ENCODE measurements around the gene EYA2. TPM values are rescaled to one million over a fixed set of nuclear protein-coding genes. Genes with fewer than 3 reads are reported as not detected.

Gene EYA2
- total and polyA plus RNA-seq, 2 experiments from 2014 or later: 1.4 to 2.0 TPM

DNA sequence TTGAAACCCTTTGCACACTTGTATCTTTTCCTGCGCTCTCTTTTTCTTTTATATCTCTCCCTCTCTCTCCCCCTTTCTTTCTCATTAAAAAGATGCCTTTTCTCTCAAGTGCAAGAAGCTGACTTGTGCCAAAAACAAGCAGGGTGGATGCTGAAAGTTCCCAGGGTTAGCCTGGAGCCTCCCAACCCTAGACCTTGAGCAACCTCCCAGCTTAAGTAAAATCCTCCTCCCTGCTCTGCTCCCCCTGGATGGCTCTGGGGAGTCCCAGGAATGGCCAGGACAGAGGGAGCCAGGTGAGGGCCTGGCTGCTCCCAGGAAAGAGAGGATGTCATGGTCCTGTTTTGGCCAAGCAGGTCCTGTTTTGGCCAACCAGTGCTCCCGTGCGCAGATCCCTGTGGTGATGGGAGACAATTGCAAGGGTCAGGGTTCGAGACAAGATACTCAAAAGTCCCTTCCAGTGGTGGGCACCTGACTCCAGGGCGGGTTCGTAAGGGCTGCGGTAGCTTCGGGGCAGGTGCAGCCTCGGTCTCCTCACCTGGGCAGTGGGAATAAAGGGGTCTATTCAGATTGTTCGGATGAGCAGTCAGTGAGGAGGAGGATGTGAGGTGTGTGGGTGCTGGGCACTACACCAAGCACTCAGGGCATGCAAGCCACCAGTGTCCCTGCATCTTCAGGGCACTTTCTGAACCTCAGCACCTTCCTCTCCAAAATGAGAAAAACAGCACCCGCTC lies 49.4 kb downstream of the EYA2 start:
- Histone ChIP-seq H3K79me2 (no peaks in the 10 kb centered on the region), H3K9me3 (ENCODE audit: low read depth) (no peaks in the 10 kb centered on the region), H3K9me2 (replicated peaks; ENCODE audit: insufficient read depth) (no peaks in the 10 kb centered on the region), H4K20me1 (ENCODE audit: insufficient read depth, poor library complexity, severe bottlenecking) (no peaks in the 10 kb centered on the region), H3K4me3 (no peak overlapping the region), H3K4me2 (no peak overlapping the region), H2AFZ (no peak overlapping the region), H3K27ac (no peak overlapping the region), H3K4me1 (ENCODE audit: insufficient read depth) (no peaks in the 10 kb centered on the region), H3K36me3 (replicated peaks; ENCODE audit: insufficient read depth, low read depth) (no peaks in the 10 kb centered on the region), H3K27me3 (no peaks in the 10 kb centered on the region)
- TF ChIP-seq, protein P1, sequence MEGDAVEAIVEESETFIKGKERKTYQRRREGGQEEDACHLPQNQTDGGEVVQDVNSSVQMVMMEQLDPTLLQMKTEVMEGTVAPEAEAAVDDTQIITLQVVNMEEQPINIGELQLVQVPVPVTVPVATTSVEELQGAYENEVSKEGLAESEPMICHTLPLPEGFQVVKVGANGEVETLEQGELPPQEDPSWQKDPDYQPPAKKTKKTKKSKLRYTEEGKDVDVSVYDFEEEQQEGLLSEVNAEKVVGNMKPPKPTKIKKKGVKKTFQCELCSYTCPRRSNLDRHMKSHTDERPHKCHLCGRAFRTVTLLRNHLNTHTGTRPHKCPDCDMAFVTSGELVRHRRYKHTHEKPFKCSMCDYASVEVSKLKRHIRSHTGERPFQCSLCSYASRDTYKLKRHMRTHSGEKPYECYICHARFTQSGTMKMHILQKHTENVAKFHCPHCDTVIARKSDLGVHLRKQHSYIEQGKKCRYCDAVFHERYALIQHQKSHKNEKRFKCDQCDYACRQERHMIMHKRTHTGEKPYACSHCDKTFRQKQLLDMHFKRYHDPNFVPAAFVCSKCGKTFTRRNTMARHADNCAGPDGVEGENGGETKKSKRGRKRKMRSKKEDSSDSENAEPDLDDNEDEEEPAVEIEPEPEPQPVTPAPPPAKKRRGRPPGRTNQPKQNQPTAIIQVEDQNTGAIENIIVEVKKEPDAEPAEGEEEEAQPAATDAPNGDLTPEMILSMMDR (IDR thresholded peaks at IDR 0.05; ENCODE audit: poor library complexity): no peak
- TF ChIP-seq EZH2phosphoT487 (IDR thresholded peaks at IDR 0.05; ENCODE audit: low read depth, severe bottlenecking, unreplicated experiment) (no peak), EZH2 (IDR thresholded peaks at IDR 0.05; ENCODE audit: borderline replicate concordance) (no peak)
- DNase-seq (ENCODE audit: low spot score): no peak
- 92% methylated on average over 11 of the region's 11 CpGs for WGBS (ENCODE audit: low lambda C conversion rate, missing lambda C conversion rate)

DNA sequence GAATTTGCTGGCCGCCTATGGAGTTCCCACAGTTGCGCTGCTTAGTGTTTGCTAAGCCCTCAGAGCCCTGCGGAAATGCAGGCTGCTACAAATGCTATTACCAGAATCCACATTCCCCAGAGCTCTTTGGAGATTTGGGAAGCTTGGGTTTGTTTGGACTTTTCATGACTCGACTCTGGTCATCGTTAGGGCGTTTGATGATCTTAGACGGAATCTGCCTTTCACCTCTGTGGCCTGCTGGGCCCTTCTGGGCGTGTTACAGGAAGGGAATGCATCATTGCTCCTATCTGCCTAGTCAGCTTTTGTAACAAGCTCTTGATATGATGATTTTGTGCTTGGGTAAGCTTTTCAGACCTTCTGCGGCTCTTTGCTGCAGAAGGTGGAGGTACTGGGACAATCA lies 50.8 kb downstream of the EYA2 start:
- no peak overlapping the region for H3K4me2 ChIP-seq
- no peaks in the 10 kb centered on the region for H3K4me1 ChIP-seq (ENCODE audit: insufficient read depth)
- no peaks in the 10 kb centered on the region for H3K9me2 ChIP-seq (replicated peaks; ENCODE audit: insufficient read depth)
- TF ChIP-seq EZH2phosphoT487 (IDR thresholded peaks at IDR 0.05; ENCODE audit: low read depth, severe bottlenecking, unreplicated experiment): no peak
- TF ChIP-seq EZH2 (IDR thresholded peaks at IDR 0.05; ENCODE audit: borderline replicate concordance): no peak
- TF ChIP-seq, protein P1 (IDR thresholded peaks at IDR 0.05; ENCODE audit: poor library complexity): no peak
- no peaks in the 10 kb centered on the region for H3K79me2 ChIP-seq
- WGBS (ENCODE audit: low lambda C conversion rate, missing lambda C conversion rate): 46% methylated on average over 9 of the region's 9 CpGs
- H3K36me3 ChIP-seq (replicated peaks; ENCODE audit: insufficient read depth, low read depth): no peaks in the 10 kb centered on the region
- no peaks in the 10 kb centered on the region for H3K27me3 ChIP-seq
- no peak overlapping the region for H3K4me3 ChIP-seq
- H3K27ac ChIP-seq: no peak overlapping the region
- DNase-seq (ENCODE audit: low spot score): no peak
- no peaks in the 10 kb centered on the region for H4K20me1 ChIP-seq (ENCODE audit: insufficient read depth, poor library complexity, severe bottlenecking)
- H2AFZ ChIP-seq: no peak overlapping the region
- H3K9me3 ChIP-seq (ENCODE audit: low read depth): no peaks in the 10 kb centered on the region

DNA sequence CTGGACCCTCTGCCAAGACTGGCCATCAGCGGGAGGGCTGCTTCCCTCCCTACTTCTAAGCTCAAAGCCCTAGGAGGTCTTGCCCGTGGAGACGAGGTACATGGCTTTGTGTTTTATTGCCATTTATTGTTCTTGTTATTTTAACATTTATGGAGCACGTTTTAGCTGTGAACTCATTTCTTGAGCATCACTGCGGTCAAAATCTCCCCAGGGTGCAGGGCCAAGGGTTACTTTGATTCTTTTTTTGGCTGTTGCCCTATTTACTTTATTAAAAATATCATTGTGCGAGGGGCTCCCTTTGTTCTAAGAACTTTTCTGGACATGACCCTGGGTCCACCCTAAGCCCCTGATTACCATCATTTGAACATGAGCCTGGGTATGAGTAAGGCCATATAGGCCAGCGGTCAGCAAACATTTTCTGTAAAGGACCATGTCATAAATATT lies 51.6 kb downstream of the EYA2 start:
- Histone ChIP-seq H4K20me1 (ENCODE audit: insufficient read depth, poor library complexity, severe bottlenecking) (no peaks in the 10 kb centered on the region), H3K27ac (no peak overlapping the region), H3K79me2 (no peaks in the 10 kb centered on the region), H3K4me1 (ENCODE audit: insufficient read depth) (no peaks in the 10 kb centered on the region), H2AFZ (no peak overlapping the region), H3K4me3 (no peak overlapping the region), H3K27me3 (no peaks in the 10 kb centered on the region), H3K9me3 (ENCODE audit: low read depth) (no peaks in the 10 kb centered on the region), H3K36me3 (replicated peaks; ENCODE audit: insufficient read depth, low read depth) (no peaks in the 10 kb centered on the region), H3K4me2 (no peak overlapping the region), H3K9me2 (replicated peaks; ENCODE audit: insufficient read depth) (no peaks in the 10 kb centered on the region)
- WGBS (ENCODE audit: low lambda C conversion rate, missing lambda C conversion rate): 86% methylated on average over 7 of the region's 7 CpGs
- no peak for TF ChIP-seq EZH2 (IDR thresholded peaks at IDR 0.05; ENCODE audit: borderline replicate concordance)
- TF ChIP-seq EZH2phosphoT487 (IDR thresholded peaks at IDR 0.05; ENCODE audit: low read depth, severe bottlenecking, unreplicated experiment): no peak
- TF ChIP-seq, protein P1 (IDR thresholded peaks at IDR 0.05; ENCODE audit: poor library complexity): no peak
- no peak for DNase-seq (ENCODE audit: low spot score)

All from hepatocyte (in vitro differentiated cells).